K562 (cell line): ENCODE results near the gene UTS2R. TPM values are rescaled to one million over a fixed set of nuclear protein-coding genes. Genes with fewer than 3 reads are reported as not detected.
A peak's percentile ranks its signal among the peaks of the same experiment; 100 is the strongest.

Experiments
- CHD1 ChIP-seq: fragments of 200-600 bp; sonication (generic); IDR thresholded peaks from one replicate; pipeline ENCODE4 v1.6.1; 2012; ENCODE audit warnings: mild to moderate bottlenecking, moderate library complexity, low read length, inconsistent platforms
- CHD2 ChIP-seq: IDR thresholded peaks from 2 replicates; pipeline ENCODE4 v1.6.1; 2011; ENCODE audit warnings: low read depth, low read length
- JUND ChIP-seq, 2 experiments: IDR thresholded peaks; 2 replicates in 1 of 2; 3 replicates in 1 of 2; pipeline ENCODE4 v1.6.1; 2011; ENCODE audit warnings: borderline replicate concordance in 2 of 2, low read depth in 2 of 2, low read length in 2 of 2, improper control_type of control experiment in 1 of 2, missing biosample characterization in 1 of 2, missing genetic modification characterization in 1 of 2, missing genetic modification reagents in 1 of 2
- KAT8 ChIP-seq: fragments of 450-650 bp; IDR thresholded peaks from 2 replicates; pipeline ENCODE4 v1.6.1; 2016; ENCODE audit warnings: low read depth, mild to moderate bottlenecking
- PTBP1 ChIP-seq: fragments of 200-400 bp; formaldehyde crosslinking; IDR thresholded peaks from 2 replicates; pipeline ENCODE4 v1.6.1; 2017; ENCODE audit warnings: low read depth, low read length
- SIRT6 ChIP-seq: IDR thresholded peaks from one replicate; pipeline ENCODE4 v1.6.1; 2012; ENCODE audit warnings: low read depth, mild to moderate bottlenecking, control low read depth, inconsistent platforms, low read length, moderate library complexity
- ZKSCAN1 ChIP-seq: fragments of 150-350 bp; IDR thresholded peaks from 2 replicates; pipeline ENCODE4 v1.6.1; 2016; ENCODE audit warnings: low read depth, low read length
- polyA plus RNA-seq, 8 experiments: library from polyadenylated mRNA; depleted of rRNA in 4 of 8; stranded (reverse) in 5 of 8; unstranded in 3 of 8; fragments of >200 nt; fragmentation: Nextera tagmentation in 2 of 8; fragmentation: Illumina TruSeq in 1 of 8; extraction: Ambion mirVana in 2 of 8; extraction: Trizol in 1 of 8; gene quantifications; 2 replicates each; pipeline versions ENCODE4 v1.2.1 to v1.2.3, GENCODE V29; 2011 to 2014; ENCODE audit warnings: inconsistent platforms in 1 of 8, missing spikeins in 1 of 8
- total RNA-seq, 7 experiments: library from RNA; depleted of rRNA in 6 of 7; stranded (reverse); fragments of >200 nt in 6 of 7; fragmentation: Illumina TruSeq in 2 of 7; extraction: Trizol in 2 of 7; gene quantifications; 2 replicates each; pipeline versions ENCODE4 v1.2.1 to v1.2.3, GENCODE V29; 2011 to 2021; ENCODE audit warnings: low replicate concordance in 1 of 7
- TF ChIP-seq, protein P1 (sequence below): sonication (generic); formaldehyde crosslinking; IDR thresholded peaks from 2 replicates; pipeline ENCODE4 v1.8.1; 2022; ENCODE audit warnings: missing genetic modification reagents
- TF ChIP-seq, protein P2 (sequence below): sonication (generic); formaldehyde crosslinking; IDR thresholded peaks from 2 replicates; pipeline ENCODE4 v1.8.0; 2022; ENCODE audit warnings: mild to moderate bottlenecking, missing genetic modification reagents
- TF ChIP-seq, protein P3 (sequence below), 2 experiments: fragments of 450-650 bp; formaldehyde crosslinking in 1 of 2; IDR thresholded peaks; 2 replicates each; pipeline versions ENCODE4 v1.4.0 to v1.6.1; 2014 to 2020; ENCODE audit warnings: mild to moderate bottlenecking in 2 of 2, borderline replicate concordance in 1 of 2, low read depth in 1 of 2
- TF ChIP-seq, protein P4 (sequence below): fragments of 250-450 bp; sonication (Bioruptor Pico); IDR thresholded peaks from 2 replicates; pipeline ENCODE4 v1.5.0; 2021
- TF ChIP-seq, protein P5 (sequence below): fragments of 450-650 bp; IDR thresholded peaks from 2 replicates; pipeline ENCODE4 v1.7.0; 2016; ENCODE audit warnings: borderline replicate concordance

UTS2R gene
- total and polyA plus RNA-seq, 9 of the 15 experiments (the other 6 are each of a cell fraction or from before 2014, with no cell fraction given), result 0.22 TPM; not detected in 8

DNA sequence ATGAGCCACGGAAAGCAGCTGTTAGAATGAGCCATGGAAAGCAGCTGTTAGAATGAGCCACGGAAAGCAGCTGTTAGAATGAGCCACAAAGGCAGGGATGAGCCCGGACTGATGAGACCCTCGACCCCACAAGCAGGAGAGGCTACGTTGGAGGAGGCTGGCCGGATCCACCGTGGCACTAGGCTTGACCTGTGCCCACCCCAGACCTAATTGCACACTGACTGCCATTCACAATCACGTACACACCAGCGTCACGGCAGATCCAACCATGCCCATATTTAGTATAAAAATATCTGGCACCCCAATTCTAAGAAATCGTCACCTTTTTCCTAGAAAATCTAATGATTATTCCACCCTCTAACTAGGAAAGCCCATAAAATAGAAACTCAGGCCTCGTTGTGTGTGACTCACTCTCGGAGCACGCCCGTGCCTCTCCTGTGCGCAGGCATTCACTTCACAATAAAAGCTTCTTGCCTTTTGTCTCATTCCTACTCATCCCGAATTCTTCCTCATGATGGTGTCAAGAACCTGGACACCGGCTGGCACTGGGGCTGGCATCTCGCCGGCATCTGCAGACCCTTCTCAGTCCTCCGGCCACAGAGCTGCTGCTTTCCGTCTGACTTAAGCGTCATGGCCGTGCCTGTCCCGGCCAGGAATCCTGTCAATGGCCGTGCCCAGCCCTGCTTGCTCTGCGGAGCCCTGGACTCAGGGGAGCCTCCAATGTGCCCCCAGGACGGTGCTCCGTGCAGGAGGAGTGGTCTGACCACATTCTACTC lies 32.5 kb upstream of the UTS2R start (continued):
- TF ChIP-seq JUND (IDR thresholded peaks at IDR 0.05; ENCODE audit: borderline replicate concordance, low read depth, low read length), result peak; percentile 98
- peak; percentile 97 for TF ChIP-seq JUND (tag; IDR thresholded peaks at IDR 0.05; ENCODE audit: borderline replicate concordance, low read depth, low read length)
- TF ChIP-seq ZKSCAN1, result no peak
- TF ChIP-seq SIRT6, result no peak
- TF ChIP-seq, protein P1, sequence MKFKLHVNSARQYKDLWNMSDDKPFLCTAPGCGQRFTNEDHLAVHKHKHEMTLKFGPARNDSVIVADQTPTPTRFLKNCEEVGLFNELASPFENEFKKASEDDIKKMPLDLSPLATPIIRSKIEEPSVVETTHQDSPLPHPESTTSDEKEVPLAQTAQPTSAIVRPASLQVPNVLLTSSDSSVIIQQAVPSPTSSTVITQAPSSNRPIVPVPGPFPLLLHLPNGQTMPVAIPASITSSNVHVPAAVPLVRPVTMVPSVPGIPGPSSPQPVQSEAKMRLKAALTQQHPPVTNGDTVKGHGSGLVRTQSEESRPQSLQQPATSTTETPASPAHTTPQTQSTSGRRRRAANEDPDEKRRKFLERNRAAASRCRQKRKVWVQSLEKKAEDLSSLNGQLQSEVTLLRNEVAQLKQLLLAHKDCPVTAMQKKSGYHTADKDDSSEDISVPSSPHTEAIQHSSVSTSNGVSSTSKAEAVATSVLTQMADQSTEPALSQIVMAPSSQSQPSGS, result no peak
- TF ChIP-seq PTBP1, result no peak
- TF ChIP-seq, protein P2, sequence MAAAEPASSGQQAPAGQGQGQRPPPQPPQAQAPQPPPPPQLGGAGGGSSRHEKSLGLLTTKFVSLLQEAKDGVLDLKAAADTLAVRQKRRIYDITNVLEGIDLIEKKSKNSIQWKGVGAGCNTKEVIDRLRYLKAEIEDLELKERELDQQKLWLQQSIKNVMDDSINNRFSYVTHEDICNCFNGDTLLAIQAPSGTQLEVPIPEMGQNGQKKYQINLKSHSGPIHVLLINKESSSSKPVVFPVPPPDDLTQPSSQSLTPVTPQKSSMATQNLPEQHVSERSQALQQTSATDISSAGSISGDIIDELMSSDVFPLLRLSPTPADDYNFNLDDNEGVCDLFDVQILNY (CRISPR knock-in tag), result no peak
- TF ChIP-seq CHD2, result no peak; the same call in 1 of the 2 replicates
- peak; percentile 14 for TF ChIP-seq CHD1
- TF ChIP-seq, protein P3, sequence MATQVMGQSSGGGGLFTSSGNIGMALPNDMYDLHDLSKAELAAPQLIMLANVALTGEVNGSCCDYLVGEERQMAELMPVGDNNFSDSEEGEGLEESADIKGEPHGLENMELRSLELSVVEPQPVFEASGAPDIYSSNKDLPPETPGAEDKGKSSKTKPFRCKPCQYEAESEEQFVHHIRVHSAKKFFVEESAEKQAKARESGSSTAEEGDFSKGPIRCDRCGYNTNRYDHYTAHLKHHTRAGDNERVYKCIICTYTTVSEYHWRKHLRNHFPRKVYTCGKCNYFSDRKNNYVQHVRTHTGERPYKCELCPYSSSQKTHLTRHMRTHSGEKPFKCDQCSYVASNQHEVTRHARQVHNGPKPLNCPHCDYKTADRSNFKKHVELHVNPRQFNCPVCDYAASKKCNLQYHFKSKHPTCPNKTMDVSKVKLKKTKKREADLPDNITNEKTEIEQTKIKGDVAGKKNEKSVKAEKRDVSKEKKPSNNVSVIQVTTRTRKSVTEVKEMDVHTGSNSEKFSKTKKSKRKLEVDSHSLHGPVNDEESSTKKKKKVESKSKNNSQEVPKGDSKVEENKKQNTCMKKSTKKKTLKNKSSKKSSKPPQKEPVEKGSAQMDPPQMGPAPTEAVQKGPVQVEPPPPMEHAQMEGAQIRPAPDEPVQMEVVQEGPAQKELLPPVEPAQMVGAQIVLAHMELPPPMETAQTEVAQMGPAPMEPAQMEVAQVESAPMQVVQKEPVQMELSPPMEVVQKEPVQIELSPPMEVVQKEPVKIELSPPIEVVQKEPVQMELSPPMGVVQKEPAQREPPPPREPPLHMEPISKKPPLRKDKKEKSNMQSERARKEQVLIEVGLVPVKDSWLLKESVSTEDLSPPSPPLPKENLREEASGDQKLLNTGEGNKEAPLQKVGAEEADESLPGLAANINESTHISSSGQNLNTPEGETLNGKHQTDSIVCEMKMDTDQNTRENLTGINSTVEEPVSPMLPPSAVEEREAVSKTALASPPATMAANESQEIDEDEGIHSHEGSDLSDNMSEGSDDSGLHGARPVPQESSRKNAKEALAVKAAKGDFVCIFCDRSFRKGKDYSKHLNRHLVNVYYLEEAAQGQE (IDR thresholded peaks at IDR 0.05; ENCODE audit: borderline replicate concordance), result no peak; the same call in 1 of the 2 replicates
- TF ChIP-seq, protein P3 (CRISPR knock-in tag; IDR thresholded peaks at IDR 0.05; ENCODE audit: low read depth), result peak; percentile 36; the same call in 1 of the 2 replicates
- TF ChIP-seq, protein P4, sequence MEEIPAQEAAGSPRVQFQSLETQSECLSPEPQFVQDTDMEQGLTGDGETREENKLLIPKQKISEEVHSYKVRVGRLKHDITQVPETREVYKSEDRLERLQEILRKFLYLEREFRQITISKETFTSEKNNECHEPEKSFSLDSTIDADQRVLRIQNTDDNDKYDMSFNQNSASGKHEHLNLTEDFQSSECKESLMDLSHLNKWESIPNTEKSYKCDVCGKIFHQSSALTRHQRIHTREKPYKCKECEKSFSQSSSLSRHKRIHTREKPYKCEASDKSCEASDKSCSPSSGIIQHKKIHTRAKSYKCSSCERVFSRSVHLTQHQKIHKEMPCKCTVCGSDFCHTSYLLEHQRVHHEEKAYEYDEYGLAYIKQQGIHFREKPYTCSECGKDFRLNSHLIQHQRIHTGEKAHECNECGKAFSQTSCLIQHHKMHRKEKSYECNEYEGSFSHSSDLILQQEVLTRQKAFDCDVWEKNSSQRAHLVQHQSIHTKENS (CRISPR knock-in tag), result no peak
- TF ChIP-seq KAT8, result no peak
- TF ChIP-seq, protein P5, sequence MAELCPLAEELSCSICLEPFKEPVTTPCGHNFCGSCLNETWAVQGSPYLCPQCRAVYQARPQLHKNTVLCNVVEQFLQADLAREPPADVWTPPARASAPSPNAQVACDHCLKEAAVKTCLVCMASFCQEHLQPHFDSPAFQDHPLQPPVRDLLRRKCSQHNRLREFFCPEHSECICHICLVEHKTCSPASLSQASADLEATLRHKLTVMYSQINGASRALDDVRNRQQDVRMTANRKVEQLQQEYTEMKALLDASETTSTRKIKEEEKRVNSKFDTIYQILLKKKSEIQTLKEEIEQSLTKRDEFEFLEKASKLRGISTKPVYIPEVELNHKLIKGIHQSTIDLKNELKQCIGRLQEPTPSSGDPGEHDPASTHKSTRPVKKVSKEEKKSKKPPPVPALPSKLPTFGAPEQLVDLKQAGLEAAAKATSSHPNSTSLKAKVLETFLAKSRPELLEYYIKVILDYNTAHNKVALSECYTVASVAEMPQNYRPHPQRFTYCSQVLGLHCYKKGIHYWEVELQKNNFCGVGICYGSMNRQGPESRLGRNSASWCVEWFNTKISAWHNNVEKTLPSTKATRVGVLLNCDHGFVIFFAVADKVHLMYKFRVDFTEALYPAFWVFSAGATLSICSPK, result no peak
